Suprapubic skin (tissue), 4 donors: ENCODE results near the gene MEAK7. TPM values are rescaled to one million over a fixed set of nuclear protein-coding genes. Genes with fewer than 3 reads are reported as not detected.

ENCODE experiments used
- DNase-seq, 2 donors: peaks; one replicate each; pipeline ENCODE4 v3.0.0-alpha.2; 2019; ENCODE audit warnings: low spot score in 2 of 2
- H3K27ac ChIP-seq: fragments of 200-600 bp; sonication (generic); one replicate; pipeline ENCODE4 v1.5.1; 2019
- H3K27me3 ChIP-seq: fragments of 200-600 bp; sonication (generic); one replicate; pipeline ENCODE4 v1.5.1; 2019
- H3K36me3 ChIP-seq: fragments of 200-600 bp; sonication (generic); one replicate; pipeline ENCODE4 v1.5.1; 2019
- H3K4me1 ChIP-seq: fragments of 200-600 bp; sonication (generic); one replicate; pipeline ENCODE4 v1.5.1; 2019
- H3K4me3 ChIP-seq: fragments of 200-600 bp; sonication (generic); one replicate; pipeline ENCODE4 v1.5.1; 2019; ENCODE audit warnings: mild to moderate bottlenecking
- H3K9me3 ChIP-seq: fragments of 200-600 bp; sonication (generic); one replicate; pipeline ENCODE4 v1.5.1; 2019
- CTCF ChIP-seq, 2 donors: fragments of 200-600 bp in 1 of 2; fragments of 450-650 bp in 1 of 2; sonication (generic) in 1 of 2; IDR thresholded peaks; one replicate each; pipeline ENCODE4 v1.5.1; 2016 to 2019; ENCODE audit warnings: antibody characterized with exemption in 2 of 2, mild to moderate bottlenecking in 1 of 2, moderate library complexity in 1 of 2
- EP300 ChIP-seq: sonication (generic); formaldehyde crosslinking; IDR thresholded peaks from one replicate; pipeline ENCODE4 v1.6.1; 2017; ENCODE audit warnings: antibody characterized with exemption
- POLR2A ChIP-seq, 2 donors: fragments of 450-650 bp; IDR thresholded peaks; one replicate each; pipeline ENCODE4 v1.6.1; 2017; ENCODE audit warnings: antibody characterized with exemption in 2 of 2, mild to moderate bottlenecking in 2 of 2, moderate library complexity in 2 of 2
- POLR2AphosphoS5 ChIP-seq, 3 donors: sonication (generic); formaldehyde crosslinking; IDR thresholded peaks; one replicate each; pipeline ENCODE4 v1.6.1; 2017; ENCODE audit warnings: antibody characterized with exemption in 3 of 3
- WGBS: methylation state at CpG from one replicate; pipeline ENCODE4 v1.1.5; 2018; 5-methylcytosine and 5-hydroxymethylcytosine counted together
- total RNA-seq, 4 donors: library from RNA; depleted of rRNA; stranded (reverse); fragments of >200 nt; gene quantifications; one replicate each; pipeline ENCODE4 v1.1.0, GENCODE V29; 2016

Gene MEAK7
- total RNA-seq, 4 donors from 2014 or later: 9.2 to 17.9 (median 13.6) TPM

DNA sequence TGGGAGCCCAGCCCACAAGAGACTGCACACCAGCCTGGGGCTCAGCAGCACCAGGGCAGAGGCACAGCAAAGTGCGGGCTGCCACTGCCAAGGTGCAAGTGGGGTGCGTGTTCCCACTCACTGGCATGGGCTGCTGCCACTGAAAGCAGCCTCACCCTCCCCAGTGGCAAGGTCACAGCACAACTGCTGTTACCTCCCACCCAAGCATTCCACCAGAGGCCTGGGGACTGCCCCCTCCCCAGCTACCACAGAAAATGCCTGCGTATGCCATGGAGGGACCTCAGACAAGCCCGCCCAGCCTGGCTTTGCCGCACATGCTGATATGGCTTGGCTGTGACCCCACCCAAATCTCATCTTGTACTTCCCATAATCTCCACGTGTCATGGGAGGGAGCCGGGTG is 33.1 kb downstream of the MEAK7 start:
- Histone ChIP-seq H3K9me3 (no peaks in the 10 kb centered on the region), H3K4me3 (no peak overlapping the region), H3K27me3 (no peaks in the 10 kb centered on the region), H3K27ac (no peak overlapping the region), H3K36me3 (peaks cover 17% of the 10 kb centered on the region), H3K4me1 (no peaks in the 10 kb centered on the region)
- WGBS: 93% methylated on average over 7 of the region's 7 CpGs
- TF ChIP-seq EP300: no peak
- TF ChIP-seq POLR2AphosphoS5 (IDR thresholded peaks at IDR 0.05): no peak
- TF ChIP-seq CTCF (IDR thresholded peaks at IDR 0.05): no peak
- no peak for TF ChIP-seq POLR2A (IDR thresholded peaks at IDR 0.05)
- peak in 1 of 2 donors; percentile 69 for DNase-seq

GRCh38 chr16:84467709-84468108 is 36.8 kb downstream of the MEAK7 start:
- no peak for DNase-seq
- TF ChIP-seq CTCF (IDR thresholded peaks at IDR 0.05) (no peak), POLR2A (IDR thresholded peaks at IDR 0.05) (no peak), POLR2AphosphoS5 (IDR thresholded peaks at IDR 0.05) (no peak), EP300 (no peak)
- no peaks in the 10 kb centered on the region for H3K27me3 ChIP-seq
- no peaks in the 10 kb centered on the region for H3K9me3 ChIP-seq
- no peak overlapping the region for H3K4me3 ChIP-seq
- no peaks in the 10 kb centered on the region for H3K4me1 ChIP-seq
- no peak overlapping the region for H3K27ac ChIP-seq
- peaks cover 19% of the 10 kb centered on the region for H3K36me3 ChIP-seq

DNA sequence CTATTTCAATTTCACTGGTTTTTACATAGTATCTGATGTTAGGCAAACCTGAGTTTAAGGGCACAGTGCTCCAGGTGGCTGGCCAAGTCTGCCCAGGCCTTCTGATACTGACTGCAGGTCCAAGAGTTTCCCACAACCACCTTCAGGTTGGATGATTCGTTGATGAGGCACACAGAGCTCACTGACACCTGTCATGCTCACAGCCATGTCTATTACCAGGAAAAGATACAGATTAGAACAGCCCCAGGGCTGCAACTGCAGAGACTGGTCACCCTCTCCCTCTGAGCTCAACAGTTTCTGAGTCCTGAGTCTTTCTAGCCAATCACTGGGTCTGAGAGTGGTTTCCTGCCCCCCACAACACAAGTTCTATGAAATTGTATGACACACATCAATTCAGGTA is 37.2 kb downstream of the MEAK7 start:
- no peaks in the 10 kb centered on the region for H3K27me3 ChIP-seq
- H3K36me3 ChIP-seq: peaks cover 19% of the 10 kb centered on the region
- TF ChIP-seq POLR2AphosphoS5 (IDR thresholded peaks at IDR 0.05) (no peak), EP300 (no peak), CTCF (IDR thresholded peaks at IDR 0.05) (no peak), POLR2A (IDR thresholded peaks at IDR 0.05) (no peak)
- no peak overlapping the region for H3K4me3 ChIP-seq
- H3K27ac ChIP-seq: no peak overlapping the region
- WGBS: 100% methylated on average over 1 of the region's 1 CpG
- DNase-seq: no peak
- H3K9me3 ChIP-seq: no peaks in the 10 kb centered on the region
- no peaks in the 10 kb centered on the region for H3K4me1 ChIP-seq

- no peaks in the 10 kb centered on the region for H3K27me3 ChIP-seq
- no peaks in the 10 kb centered on the region for H3K4me1 ChIP-seq
- H3K4me3 ChIP-seq: no peak overlapping the region
- peaks cover 19% of the 10 kb centered on the region for H3K36me3 ChIP-seq
- no peak for DNase-seq
- no peaks in the 10 kb centered on the region for H3K9me3 ChIP-seq
- TF ChIP-seq POLR2A (IDR thresholded peaks at IDR 0.05): no peak
- no peak for TF ChIP-seq POLR2AphosphoS5 (IDR thresholded peaks at IDR 0.05)
- no peak for TF ChIP-seq EP300
- TF ChIP-seq CTCF (IDR thresholded peaks at IDR 0.05): no peak
- WGBS: 50% methylated on average over 4 of the region's 4 CpGs
- H3K27ac ChIP-seq: no peak overlapping the region
Observed at GRCh38 chr16:84466692-84467091, 37.8 kb downstream of the MEAK7 start.

DNA sequence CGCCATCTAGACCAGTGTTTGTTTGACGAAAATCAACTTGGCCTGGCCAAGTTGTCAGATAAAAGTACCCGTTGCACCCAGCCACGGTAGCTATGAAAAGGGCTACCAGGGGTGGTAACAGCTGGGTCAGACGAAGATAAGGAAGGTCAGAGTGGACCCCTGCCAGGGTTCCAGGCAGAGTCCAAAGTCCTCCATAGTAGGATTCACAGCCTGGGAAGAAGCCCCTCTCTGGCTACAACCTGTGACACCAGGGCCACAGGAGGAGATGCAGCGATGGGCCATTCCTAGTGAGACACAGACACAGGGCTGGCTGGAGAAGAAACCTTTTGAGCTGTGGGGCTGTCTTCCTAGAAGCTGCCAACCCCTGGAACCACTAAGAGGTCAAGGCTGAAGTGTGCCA is 39.3 kb downstream of the MEAK7 start:
- H3K4me3 ChIP-seq: no peak overlapping the region
- 91% methylated on average over 6 of the region's 6 CpGs for WGBS
- no peaks in the 10 kb centered on the region for H3K4me1 ChIP-seq
- TF ChIP-seq CTCF (IDR thresholded peaks at IDR 0.05) (no peak), EP300 (no peak), POLR2AphosphoS5 (IDR thresholded peaks at IDR 0.05) (no peak), POLR2A (IDR thresholded peaks at IDR 0.05) (no peak)
- H3K27ac ChIP-seq: no peak overlapping the region
- H3K36me3 ChIP-seq: peaks cover 21% of the 10 kb centered on the region
- peak in 1 of 2 donors; percentile 34 for DNase-seq
- no peaks in the 10 kb centered on the region for H3K27me3 ChIP-seq
- no peaks in the 10 kb centered on the region for H3K9me3 ChIP-seq
